ENCODE results near the gene AGBL1. TPM values are rescaled to one million over a fixed set of nuclear protein-coding genes. Genes with fewer than 3 reads are reported as not detected.

The AGBL1 gene
- polyA plus RNA-seq, 2 of the 4 experiments (the other 2 are of a cell fraction) = not detected

- ATAC-seq = no peak
- no peak for TF ChIP-seq RAD21 (conservative IDR thresholded peaks at IDR 0.05 in 1 of 2, IDR thresholded peaks at IDR 0.05 in 1 of 2)
- TF ChIP-seq EHMT2 (IDR thresholded peaks at IDR 0.05; ENCODE audit: low read depth) = no peak
- TF ChIP-seq CTCF (IDR thresholded peaks at IDR 0.05) = no peak
- TF ChIP-seq EHF (CRISPR knock-in tag; IDR thresholded peaks at IDR 0.05) = no peak
- no peak for TF ChIP-seq HES2 (IDR thresholded peaks at IDR 0.05)
- no peak for TF ChIP-seq CEBPB (IDR thresholded peaks at IDR 0.05)
- no peak for TF ChIP-seq JUNB (IDR thresholded peaks at IDR 0.05)
- TF ChIP-seq ESRRA (IDR thresholded peaks at IDR 0.05; ENCODE audit: borderline replicate concordance, low read length) = no peak
- TF ChIP-seq TFCP2L1 (CRISPR knock-in tag; IDR thresholded peaks at IDR 0.05) = no peak
- no peak for TF ChIP-seq PBX3 (IDR thresholded peaks at IDR 0.05)
- TF ChIP-seq FOSL2 (IDR thresholded peaks at IDR 0.05) = no peak
- TF ChIP-seq FOSL2 (CRISPR knock-in tag; IDR thresholded peaks at IDR 0.05) = no peak
- no peak for TF ChIP-seq USF2 (IDR thresholded peaks at IDR 0.05)
- no peak for TF ChIP-seq POLR2AphosphoS2 (conservative IDR thresholded peaks at IDR 0.05; ENCODE audit: low read length)
- TF ChIP-seq MAX (IDR thresholded peaks at IDR 0.05) = no peak
- TF ChIP-seq E2F6 (IDR thresholded peaks at IDR 0.05; ENCODE audit: borderline replicate concordance, low read depth) = no peak
- no peak for TF ChIP-seq BHLHE40 (IDR thresholded peaks at IDR 0.05; ENCODE audit: low read depth, low read length)
- no peak for TF ChIP-seq HOXB13 (CRISPR knock-in tag; IDR thresholded peaks at IDR 0.05; ENCODE audit: low read depth)
- TF ChIP-seq RNF2 (IDR thresholded peaks at IDR 0.05; ENCODE audit: borderline replicate concordance, low read depth) = no peak
- no peak for TF ChIP-seq HDAC2 (IDR thresholded peaks at IDR 0.05)
- H3K4me2 ChIP-seq = no peak overlapping the region
- no peak for DNase-seq (ENCODE audit: low read depth in 1 of 2, low spot score in 1 of 2)
- H3K9me3 ChIP-seq = peaks cover 12% of the 10 kb centered on the region; the same call in 2 of the 3 replicates
- ChIA-PET POLR2A (no interaction called here), CTCF (no interaction called here)
- no peak overlapping the region for H3K27ac ChIP-seq
- no peak for FAIRE-seq
- no peaks in the 10 kb centered on the region for H3K4me1 ChIP-seq
- no peak overlapping the region for H3K4me3 ChIP-seq
These were observed 254.1 kb downstream of the AGBL1 start for GRCh38 chr15:86333819-86334218.

GRCh38 chr15:86336051-86336788 is 256.5 kb downstream of the AGBL1 start:
- POLR2A ChIA-PET = no interaction called here
- Histone ChIP-seq H3K27ac (no peak overlapping the region), H3K4me1 (no peaks in the 10 kb centered on the region), H3K4me3 (no peak overlapping the region), H3K4me2 (no peak overlapping the region), H3K9me3 (peaks cover 5% of the 10 kb centered on the region; the same call in 1 of the 3 replicates)
- ATAC-seq (no peak), DNase-seq (ENCODE audit: low read depth in 1 of 2, low spot score in 1 of 2) (no peak), FAIRE-seq (no peak)
- TF ChIP-seq CBX2 (IDR thresholded peaks at IDR 0.05; ENCODE audit: borderline replicate concordance, low read depth) (no peak), FOXS1 (CRISPR knock-in tag; IDR thresholded peaks at IDR 0.05) (no peak), NPAS2 (CRISPR knock-in tag; IDR thresholded peaks at IDR 0.05; ENCODE audit: borderline replicate concordance) (no peak), CBX8 (IDR thresholded peaks at IDR 0.05) (no peak), CEBPB (IDR thresholded peaks at IDR 0.05) (no peak), ZFP36 (IDR thresholded peaks at IDR 0.05; ENCODE audit: borderline replicate concordance, partially characterized antibody) (no peak), MAFK (IDR thresholded peaks at IDR 0.05; ENCODE audit: partially characterized antibody) (no peak), GATA3 (IDR thresholded peaks at IDR 0.05; ENCODE audit: borderline replicate concordance) (no peak)
- WGBS (ENCODE audit: missing lambda C conversion rate) = 3% methylated on average over 6 of the region's 6 CpGs
- CTCF ChIA-PET = interaction anchor here (0.7 to 1.3 kb wide), 3 partner anchors 9 to 20 kb away, joined by 3 to 4 read pairs (median 4); no protein-coding TSS in a partner anchor

Data from A549 (cell line).